ENCODE data around the gene PARVB. TPM values are rescaled to one million over a fixed set of nuclear protein-coding genes. Genes with fewer than 3 reads are reported as not detected.

PARVB gene
- total and polyA plus RNA-seq, 2 of the 8 experiments (the other 6 are each of a cell fraction or from before 2014, with no cell fraction given) = 14.5 to 18.6 TPM

DNA sequence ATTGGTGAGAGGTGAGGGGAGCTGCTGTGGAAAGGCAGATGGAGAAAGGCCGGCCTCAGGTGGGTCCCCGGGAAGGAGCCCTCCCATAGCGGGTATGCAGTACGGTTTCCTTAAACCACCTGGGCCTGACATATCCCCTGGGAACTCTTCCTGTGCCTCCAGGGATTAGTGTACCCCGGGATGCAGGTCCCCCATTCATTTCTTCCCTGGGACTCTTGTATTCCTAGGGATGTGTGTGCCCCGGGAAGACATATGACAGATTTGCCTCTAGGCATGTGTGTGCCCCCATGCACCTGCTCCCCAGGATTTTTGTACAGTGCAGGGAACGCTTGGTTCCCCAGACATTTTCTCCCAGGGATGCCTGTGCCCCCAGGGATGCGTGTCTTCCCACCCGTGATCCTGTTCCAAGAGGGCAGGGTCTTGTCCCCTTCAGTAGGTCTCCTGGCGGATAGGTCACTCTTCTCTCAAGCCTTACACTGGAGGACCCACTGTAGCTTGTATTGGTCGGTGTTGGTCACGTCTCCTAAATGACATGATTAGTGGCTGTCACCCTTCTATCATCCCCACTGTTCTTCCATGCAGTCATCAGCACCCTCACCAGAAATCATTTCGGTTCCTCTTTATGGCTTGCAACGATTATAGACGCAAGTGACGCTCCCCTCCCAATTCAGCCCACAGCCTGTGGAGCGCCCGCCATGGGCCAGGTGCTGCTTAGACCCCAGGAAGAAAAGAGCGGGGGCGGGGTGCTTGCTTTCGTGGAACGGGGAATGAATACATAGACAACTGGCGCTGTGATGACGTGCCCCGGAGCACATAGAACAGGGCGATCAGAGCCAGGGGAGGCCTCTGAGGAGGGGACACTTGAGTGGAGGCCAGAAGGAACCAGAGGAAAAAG is 1.3 kb downstream of the PARVB start (continued):
- TF ChIP-seq, protein P1, sequence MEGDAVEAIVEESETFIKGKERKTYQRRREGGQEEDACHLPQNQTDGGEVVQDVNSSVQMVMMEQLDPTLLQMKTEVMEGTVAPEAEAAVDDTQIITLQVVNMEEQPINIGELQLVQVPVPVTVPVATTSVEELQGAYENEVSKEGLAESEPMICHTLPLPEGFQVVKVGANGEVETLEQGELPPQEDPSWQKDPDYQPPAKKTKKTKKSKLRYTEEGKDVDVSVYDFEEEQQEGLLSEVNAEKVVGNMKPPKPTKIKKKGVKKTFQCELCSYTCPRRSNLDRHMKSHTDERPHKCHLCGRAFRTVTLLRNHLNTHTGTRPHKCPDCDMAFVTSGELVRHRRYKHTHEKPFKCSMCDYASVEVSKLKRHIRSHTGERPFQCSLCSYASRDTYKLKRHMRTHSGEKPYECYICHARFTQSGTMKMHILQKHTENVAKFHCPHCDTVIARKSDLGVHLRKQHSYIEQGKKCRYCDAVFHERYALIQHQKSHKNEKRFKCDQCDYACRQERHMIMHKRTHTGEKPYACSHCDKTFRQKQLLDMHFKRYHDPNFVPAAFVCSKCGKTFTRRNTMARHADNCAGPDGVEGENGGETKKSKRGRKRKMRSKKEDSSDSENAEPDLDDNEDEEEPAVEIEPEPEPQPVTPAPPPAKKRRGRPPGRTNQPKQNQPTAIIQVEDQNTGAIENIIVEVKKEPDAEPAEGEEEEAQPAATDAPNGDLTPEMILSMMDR (IDR thresholded peaks at IDR 0.05; ENCODE audit: control extremely low read depth in 1 of 3, insufficient read depth in 1 of 3, low read depth in 1 of 3, low read length in 3 of 3) = no peak
- no peak for TF ChIP-seq KDM4A (IDR thresholded peaks at IDR 0.05; ENCODE audit: low read depth, low read length, severe bottlenecking)
- no peak for TF ChIP-seq SIRT6 (IDR thresholded peaks at IDR 0.05; ENCODE audit: low read length)
- TF ChIP-seq SUZ12 (IDR thresholded peaks at IDR 0.05; ENCODE audit: low read length) = no peak
- TF ChIP-seq, protein P2, sequence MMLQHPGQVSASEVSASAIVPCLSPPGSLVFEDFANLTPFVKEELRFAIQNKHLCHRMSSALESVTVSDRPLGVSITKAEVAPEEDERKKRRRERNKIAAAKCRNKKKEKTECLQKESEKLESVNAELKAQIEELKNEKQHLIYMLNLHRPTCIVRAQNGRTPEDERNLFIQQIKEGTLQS (IDR thresholded peaks at IDR 0.05; ENCODE audit: insufficient read depth, low read depth, low read length) = no peak
- TF ChIP-seq TAF7 (optimal IDR thresholded peaks at IDR 0.05; ENCODE audit: borderline replicate concordance, low read depth, low read length) = no peak
- no peak for TF ChIP-seq POU5F1 (IDR thresholded peaks at IDR 0.05; ENCODE audit: low read depth, low read length)
- no peak for TF ChIP-seq KDM1A (IDR thresholded peaks at IDR 0.05; ENCODE audit: borderline replicate concordance, low read length)
- TF ChIP-seq RAD21 (IDR thresholded peaks at IDR 0.05 in 1 of 2, conservative IDR thresholded peaks at IDR 0.05 in 1 of 2; ENCODE audit: low read depth in 2 of 2, low read length in 2 of 2) = no peak
- no peak for TF ChIP-seq KDM5A (IDR thresholded peaks at IDR 0.05; ENCODE audit: low read length)
